Activated CD4-positive, alpha-beta T cell treated with anti-CD3 and anti-CD28 coated beads, Interleukin-2, amount 50 U/mL, for 1 hour (primary cell): Measurements from ENCODE around the gene ZC2HC1B.

Source experiments
- DNase-seq: peaks from one replicate; pipeline ENCODE4 v3.0.0-alpha.2; 2020

Gene ZC2HC1B

GRCh38 chr6:143963158-143963919 is 99.1 kb downstream of the ZC2HC1B start:
- no peak for DNase-seq

- no peak for DNase-seq
Observed at GRCh38 chr6:143964674-143965081, 100.4 kb downstream of the ZC2HC1B start.

GRCh38 chr6:143965503-143966171 is 101.4 kb downstream of the ZC2HC1B start:
- DNase-seq, result no peak

- no peak for DNase-seq
Observed at GRCh38 chr6:143966312-143966711, 102.0 kb downstream of the ZC2HC1B start.

GRCh38 chr6:143967706-143968376 is 103.6 kb downstream of the ZC2HC1B start:
- no peak for DNase-seq

GRCh38 chr6:143969077-143969476 is 104.8 kb downstream of the ZC2HC1B start:
- no peak for DNase-seq

GRCh38 chr6:143970456-143971218 is 106.4 kb downstream of the ZC2HC1B start:
- DNase-seq, result no peak

- DNase-seq, result no peak
Observed at GRCh38 chr6:143971482-143972205, 107.4 kb downstream of the ZC2HC1B start.

GRCh38 chr6:143973097-143973966 is 109.1 kb downstream of the ZC2HC1B start:
- no peak for DNase-seq

GRCh38 chr6:143974089-143974488 is 109.8 kb downstream of the ZC2HC1B start:
- no peak for DNase-seq

- no peak for DNase-seq
Observed at GRCh38 chr6:143976806-143977349, 112.6 kb downstream of the ZC2HC1B start.

- no peak for DNase-seq
Observed at GRCh38 chr6:143980921-143981320, 116.6 kb downstream of the ZC2HC1B start.

- DNase-seq, result no peak
Observed at GRCh38 chr6:143982968-143983367, 118.7 kb downstream of the ZC2HC1B start.

GRCh38 chr6:143984666-143985065 is 120.4 kb downstream of the ZC2HC1B start:
- no peak for DNase-seq

- no peak for DNase-seq
Observed at GRCh38 chr6:143986463-143987065, 122.3 kb downstream of the ZC2HC1B start.
